Neural cell (in vitro differentiated cells): Measurements from ENCODE around the gene PRR5L. TPM values are rescaled to one million over a fixed set of nuclear protein-coding genes. Genes with fewer than 3 reads are reported as not detected.

Experiments used
- H2AFZ ChIP-seq: fragments of 200-600, 300-800 bp; sonication (generic), shearing (Covaris generic); 2 replicates; pipeline ENCODE4 v1.6.0; 2014; ENCODE audit warnings: low read depth, mild to moderate bottlenecking, antibody characterized with exemption, low read length, moderate library complexity
- H3F3A ChIP-seq: fragments of 200-600 bp; shearing (Covaris generic); 2 replicates; pipeline ENCODE4 v1.6.1; 2016; ENCODE audit warnings: mild to moderate bottlenecking, moderate library complexity, mixed read lengths, antibody characterized with exemption, low read length; ENCODE audit not compliant: insufficient read depth, poor library complexity, severe bottlenecking
- H3K27ac ChIP-seq: fragments of 200-600, 300-800 bp; sonication (generic), shearing (Covaris generic); 2 replicates; pipeline ENCODE4 v1.5.1; 2014; ENCODE audit warnings: mild to moderate bottlenecking, low read length, moderate library complexity
- H3K27me3 ChIP-seq: fragments of 300-800, 200-600 bp; sonication (generic), shearing (Covaris generic); 2 replicates; pipeline ENCODE4 v1.6.0; 2014; ENCODE audit warnings: mild to moderate bottlenecking, low read depth, low read length, moderate library complexity; ENCODE audit not compliant: insufficient read depth
- H3K36me3 ChIP-seq: fragments of 300-800, 200-600 bp; sonication (generic), shearing (Covaris generic); 2 replicates; pipeline ENCODE4 v1.5.1; 2014; ENCODE audit warnings: mild to moderate bottlenecking, antibody characterized with exemption, low read length, moderate library complexity; ENCODE audit not compliant: insufficient read depth
- H3K4me2 ChIP-seq: fragments of 300-800, 200-600 bp; sonication (generic), shearing (Covaris generic); 2 replicates; pipeline ENCODE4 v1.6.0; 2014; ENCODE audit warnings: mild to moderate bottlenecking, low read length
- H3K4me3 ChIP-seq: fragments of 300-800, 200-600 bp; sonication (generic), shearing (Covaris generic); 2 replicates; pipeline ENCODE4 v1.5.1; 2014; ENCODE audit warnings: mild to moderate bottlenecking, low read length, moderate library complexity
- H3K79me2 ChIP-seq: fragments of 200-600 bp; shearing (Covaris generic); replicated peaks from 2 replicates; pipeline ENCODE4 v1.6.0; 2014; ENCODE audit warnings: mild to moderate bottlenecking, low read length, moderate library complexity; ENCODE audit not compliant: insufficient read depth
- H3K9ac ChIP-seq: fragments of 300-800, 200-600 bp; sonication (generic), shearing (Covaris generic); 2 replicates; pipeline ENCODE4 v1.6.1; 2016; ENCODE audit warnings: mild to moderate bottlenecking, low read length, mixed read lengths
- H3K9me2 ChIP-seq: fragments of 200-600 bp; shearing (Covaris generic); 2 replicates; pipeline ENCODE4 v1.6.1; 2016; ENCODE audit warnings: mild to moderate bottlenecking, low read length, mixed read lengths; ENCODE audit not compliant: insufficient read depth
- H3K9me3 ChIP-seq: fragments of 200-600, 300-800 bp; sonication (generic), shearing (Covaris generic); 2 replicates; pipeline ENCODE4 v1.6.1; 2016; ENCODE audit warnings: mild to moderate bottlenecking, mixed run types, low read length, moderate library complexity, mixed read lengths
- H4K20me1 ChIP-seq: fragments of 200-600 bp; shearing (Covaris generic); 2 replicates; pipeline ENCODE4 v1.6.1; 2016; ENCODE audit warnings: mild to moderate bottlenecking, mixed run types; ENCODE audit not compliant: insufficient read depth
- EP300 ChIP-seq: fragments of 450-650 bp; conservative IDR thresholded peaks from 2 replicates; pipeline ENCODE4 v1.6.1; 2014; ENCODE audit warnings: antibody characterized with exemption, mild to moderate bottlenecking, moderate library complexity; ENCODE audit not compliant: poor library complexity, severe bottlenecking
- EZH2 ChIP-seq: fragments of 200-600, 300-800 bp; shearing (Covaris generic), sonication (generic); IDR thresholded peaks from 2 replicates; pipeline ENCODE4 v1.6.1; 2014; ENCODE audit warnings: antibody characterized with exemption, low read length, borderline replicate concordance, mild to moderate bottlenecking; ENCODE audit not compliant: insufficient read depth, poor library complexity, severe bottlenecking
- MXI1 ChIP-seq: fragments of 450-650 bp; conservative IDR thresholded peaks from 2 replicates; pipeline ENCODE4 v1.6.1; 2014; ENCODE audit warnings: antibody characterized with exemption, mild to moderate bottlenecking; ENCODE audit not compliant: poor library complexity, severe bottlenecking
- POLR2AphosphoS5 ChIP-seq: IDR thresholded peaks from 2 replicates; pipeline ENCODE4 v1.6.1; 2012
- RAD21 ChIP-seq: fragments of 450-650 bp; conservative IDR thresholded peaks from 2 replicates; pipeline ENCODE4 v1.6.1; 2014; ENCODE audit warnings: antibody characterized with exemption, mild to moderate bottlenecking, moderate library complexity
- SMC3 ChIP-seq: fragments of 450-650 bp; conservative IDR thresholded peaks from 2 replicates; pipeline ENCODE4 v1.6.1; 2014; ENCODE audit warnings: antibody characterized with exemption, mild to moderate bottlenecking, moderate library complexity; ENCODE audit not compliant: poor library complexity
- TAF1 ChIP-seq: IDR thresholded peaks from 2 replicates; pipeline ENCODE4 v1.6.1; 2012; ENCODE audit warnings: low read depth
- polyA plus RNA-seq: library from polyadenylated mRNA; depleted of rRNA; stranded (reverse); fragments of >200 nt; gene quantifications from 2 replicates; pipeline ENCODE4 v1.2.3, GENCODE V29; 2014
- TF ChIP-seq, protein P1 (sequence below): fragments of 450-650 bp; IDR thresholded peaks from 2 replicates; pipeline ENCODE4 v1.5.1; 2014; ENCODE audit warnings: antibody characterized with exemption, mild to moderate bottlenecking, moderate library complexity; ENCODE audit not compliant: poor library complexity, severe bottlenecking
- TF ChIP-seq, protein P2 (sequence below): IDR thresholded peaks from 2 replicates; pipeline ENCODE4 v1.6.1; 2012; ENCODE audit warnings: borderline replicate concordance

The PRR5L gene
- polyA plus RNA-seq, 1 donor from 2014 or later = 0.22 TPM

GRCh38 chr11:36282926-36283325, 13.2 kb upstream of the PRR5L start:
- no peaks in the 10 kb centered on the region for H3K9me3 ChIP-seq
- H4K20me1 ChIP-seq = no peaks in the 10 kb centered on the region
- H3K27me3 ChIP-seq = no peaks in the 10 kb centered on the region
- H3K36me3 ChIP-seq = no peaks in the 10 kb centered on the region
- H3K27ac ChIP-seq = no peak overlapping the region
- no peaks in the 10 kb centered on the region for H3F3A ChIP-seq
- H3K79me2 ChIP-seq = peaks cover 23% of the 10 kb centered on the region
- H3K9ac ChIP-seq = no peak overlapping the region
- TF ChIP-seq EP300 (no peak), POLR2AphosphoS5 (no peak), TAF1 (no peak), RAD21 (no peak), EZH2 (no peak), MXI1 (no peak), SMC3 (no peak)
- TF ChIP-seq, protein P1, sequence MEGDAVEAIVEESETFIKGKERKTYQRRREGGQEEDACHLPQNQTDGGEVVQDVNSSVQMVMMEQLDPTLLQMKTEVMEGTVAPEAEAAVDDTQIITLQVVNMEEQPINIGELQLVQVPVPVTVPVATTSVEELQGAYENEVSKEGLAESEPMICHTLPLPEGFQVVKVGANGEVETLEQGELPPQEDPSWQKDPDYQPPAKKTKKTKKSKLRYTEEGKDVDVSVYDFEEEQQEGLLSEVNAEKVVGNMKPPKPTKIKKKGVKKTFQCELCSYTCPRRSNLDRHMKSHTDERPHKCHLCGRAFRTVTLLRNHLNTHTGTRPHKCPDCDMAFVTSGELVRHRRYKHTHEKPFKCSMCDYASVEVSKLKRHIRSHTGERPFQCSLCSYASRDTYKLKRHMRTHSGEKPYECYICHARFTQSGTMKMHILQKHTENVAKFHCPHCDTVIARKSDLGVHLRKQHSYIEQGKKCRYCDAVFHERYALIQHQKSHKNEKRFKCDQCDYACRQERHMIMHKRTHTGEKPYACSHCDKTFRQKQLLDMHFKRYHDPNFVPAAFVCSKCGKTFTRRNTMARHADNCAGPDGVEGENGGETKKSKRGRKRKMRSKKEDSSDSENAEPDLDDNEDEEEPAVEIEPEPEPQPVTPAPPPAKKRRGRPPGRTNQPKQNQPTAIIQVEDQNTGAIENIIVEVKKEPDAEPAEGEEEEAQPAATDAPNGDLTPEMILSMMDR = no peak
- TF ChIP-seq, protein P2, sequence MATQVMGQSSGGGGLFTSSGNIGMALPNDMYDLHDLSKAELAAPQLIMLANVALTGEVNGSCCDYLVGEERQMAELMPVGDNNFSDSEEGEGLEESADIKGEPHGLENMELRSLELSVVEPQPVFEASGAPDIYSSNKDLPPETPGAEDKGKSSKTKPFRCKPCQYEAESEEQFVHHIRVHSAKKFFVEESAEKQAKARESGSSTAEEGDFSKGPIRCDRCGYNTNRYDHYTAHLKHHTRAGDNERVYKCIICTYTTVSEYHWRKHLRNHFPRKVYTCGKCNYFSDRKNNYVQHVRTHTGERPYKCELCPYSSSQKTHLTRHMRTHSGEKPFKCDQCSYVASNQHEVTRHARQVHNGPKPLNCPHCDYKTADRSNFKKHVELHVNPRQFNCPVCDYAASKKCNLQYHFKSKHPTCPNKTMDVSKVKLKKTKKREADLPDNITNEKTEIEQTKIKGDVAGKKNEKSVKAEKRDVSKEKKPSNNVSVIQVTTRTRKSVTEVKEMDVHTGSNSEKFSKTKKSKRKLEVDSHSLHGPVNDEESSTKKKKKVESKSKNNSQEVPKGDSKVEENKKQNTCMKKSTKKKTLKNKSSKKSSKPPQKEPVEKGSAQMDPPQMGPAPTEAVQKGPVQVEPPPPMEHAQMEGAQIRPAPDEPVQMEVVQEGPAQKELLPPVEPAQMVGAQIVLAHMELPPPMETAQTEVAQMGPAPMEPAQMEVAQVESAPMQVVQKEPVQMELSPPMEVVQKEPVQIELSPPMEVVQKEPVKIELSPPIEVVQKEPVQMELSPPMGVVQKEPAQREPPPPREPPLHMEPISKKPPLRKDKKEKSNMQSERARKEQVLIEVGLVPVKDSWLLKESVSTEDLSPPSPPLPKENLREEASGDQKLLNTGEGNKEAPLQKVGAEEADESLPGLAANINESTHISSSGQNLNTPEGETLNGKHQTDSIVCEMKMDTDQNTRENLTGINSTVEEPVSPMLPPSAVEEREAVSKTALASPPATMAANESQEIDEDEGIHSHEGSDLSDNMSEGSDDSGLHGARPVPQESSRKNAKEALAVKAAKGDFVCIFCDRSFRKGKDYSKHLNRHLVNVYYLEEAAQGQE = no peak
- H3K9me2 ChIP-seq = no peaks in the 10 kb centered on the region
- no peak overlapping the region for H3K4me2 ChIP-seq
- H2AFZ ChIP-seq = no peak overlapping the region
- H3K4me3 ChIP-seq = no peak overlapping the region

- Histone ChIP-seq H3K4me3 (peak overlapping the region; percentile 68), H3K9me3 (no peaks in the 10 kb centered on the region), H2AFZ (peak overlapping the region; percentile 32), H3K27me3 (no peaks in the 10 kb centered on the region), H3K79me2 (peaks cover 8% of the 10 kb centered on the region), H3K36me3 (no peaks in the 10 kb centered on the region), H3K4me2 (peak overlapping the region; percentile 69), H3K9me2 (no peaks in the 10 kb centered on the region), H3K27ac (peak overlapping the region; percentile 43), H3K9ac (peak overlapping the region; percentile 73), H3F3A (no peaks in the 10 kb centered on the region), H4K20me1 (no peaks in the 10 kb centered on the region)
- TF ChIP-seq, protein P2 = no peak
- TF ChIP-seq MXI1 (no peak), POLR2AphosphoS5 (no peak), SMC3 (no peak), EZH2 (no peak), RAD21 (no peak), EP300 (no peak), TAF1 (no peak)
- TF ChIP-seq, protein P1 = no peak
Measured at GRCh38 chr11:36288442-36289225, 7.5 kb upstream of the PRR5L start.
